Memory B cell (primary cell): ENCODE data around the gene SPPL2B.

Source experiments
- ATAC-seq: fragments of 150-1000 bp; cut with Tn5 transposase; 2 replicates; pipeline ENCODE4 v1.10.0; 2021; ENCODE audit warnings: low read depth, mild to moderate bottlenecking, moderate library complexity
- DNase-seq, 2 donors: peaks; one replicate each; pipeline ENCODE4 v3.0.0; 2022; ENCODE audit warnings: low spot score in 2 of 2
- H3K27ac Mint-ChIP-seq: one replicate; pipeline ENCODE4 v1.8.0; 2022; ENCODE audit warnings: mild to moderate bottlenecking, moderate library complexity, mixed read lengths
- H3K27me3 Mint-ChIP-seq: one replicate; pipeline ENCODE4 v1.8.0; 2022; ENCODE audit warnings: mixed read lengths
- H3K36me3 Mint-ChIP-seq: one replicate; pipeline ENCODE4 v1.8.0; 2022; ENCODE audit warnings: mild to moderate bottlenecking, mixed read lengths
- H3K4me1 Mint-ChIP-seq: one replicate; pipeline ENCODE4 v1.8.0; 2022; ENCODE audit warnings: mixed read lengths
- H3K4me3 Mint-ChIP-seq: one replicate; pipeline ENCODE4 v1.8.0; 2022; ENCODE audit warnings: mild to moderate bottlenecking, moderate library complexity, mixed read lengths
- H3K9me3 Mint-ChIP-seq: one replicate; pipeline ENCODE4 v1.8.0; 2022; ENCODE audit warnings: mixed read lengths

SPPL2B gene

GRCh38 chr19:2333807-2334211 is 5.3 kb downstream of the SPPL2B start:
- no peak for DNase-seq
- Mint-ChIP-seq H3K27me3 (no peaks in the 10 kb centered on the region), H3K4me1 (peaks cover 56% of the 10 kb centered on the region), H3K4me3 (peak overlapping the region; percentile 66), H3K27ac (peak overlapping the region; percentile 95), H3K9me3 (peaks cover 2% of the 10 kb centered on the region), H3K36me3 (peaks cover 19% of the 10 kb centered on the region)
- ATAC-seq = no peak

GRCh38 chr19:2334426-2334825 is 5.9 kb downstream of the SPPL2B start:
- Mint-ChIP-seq H3K36me3 (peaks cover 19% of the 10 kb centered on the region), H3K9me3 (peaks cover 2% of the 10 kb centered on the region), H3K4me1 (peaks cover 50% of the 10 kb centered on the region), H3K4me3 (no peak overlapping the region), H3K27ac (no peak overlapping the region), H3K27me3 (no peaks in the 10 kb centered on the region)
- DNase-seq = no peak
- ATAC-seq = no peak

- H3K4me3 Mint-ChIP-seq = peak overlapping the region; percentile 64
- no peak for DNase-seq
- no peak for ATAC-seq
- H3K9me3 Mint-ChIP-seq = peaks cover 2% of the 10 kb centered on the region
- H3K27ac Mint-ChIP-seq = peak overlapping the region; percentile 83
- peaks cover 44% of the 10 kb centered on the region for H3K4me1 Mint-ChIP-seq
- H3K27me3 Mint-ChIP-seq = no peaks in the 10 kb centered on the region
- peaks cover 19% of the 10 kb centered on the region for H3K36me3 Mint-ChIP-seq
Measured at GRCh38 chr19:2334986-2335846, 6.7 kb downstream of the SPPL2B start.

GRCh38 chr19:2335848-2336247 is 7.4 kb downstream of the SPPL2B start:
- peak overlapping the region; percentile 83 for H3K27ac Mint-ChIP-seq

GRCh38 chr19:2336528-2337328 is 8.2 kb downstream of the SPPL2B start:
- Mint-ChIP-seq H3K36me3 (peaks cover 21% of the 10 kb centered on the region), H3K4me1 (peaks cover 38% of the 10 kb centered on the region), H3K9me3 (peaks cover 2% of the 10 kb centered on the region), H3K27me3 (no peaks in the 10 kb centered on the region), H3K27ac (peak overlapping the region; percentile 83), H3K4me3 (no peak overlapping the region)
- DNase-seq = no peak
- no peak for ATAC-seq

More at GRCh38 chr19:2335848-2336247, 7.4 kb downstream of the SPPL2B start:
- ATAC-seq (no peak), DNase-seq (no peak)
- Mint-ChIP-seq H3K9me3 (peaks cover 2% of the 10 kb centered on the region), H3K36me3 (peaks cover 19% of the 10 kb centered on the region), H3K27me3 (no peaks in the 10 kb centered on the region), H3K4me1 (peaks cover 39% of the 10 kb centered on the region), H3K4me3 (peak overlapping the region; percentile 64)

GRCh38 chr19:2337329-2337707 is 8.8 kb downstream of the SPPL2B start:
- Mint-ChIP-seq H3K4me3 (no peak overlapping the region), H3K27me3 (no peaks in the 10 kb centered on the region), H3K9me3 (peaks cover 2% of the 10 kb centered on the region), H3K4me1 (peaks cover 33% of the 10 kb centered on the region), H3K36me3 (peaks cover 21% of the 10 kb centered on the region), H3K27ac (no peak overlapping the region)
- DNase-seq = no peak
- no peak for ATAC-seq

- peaks cover 21% of the 10 kb centered on the region for H3K36me3 Mint-ChIP-seq
- H3K27ac Mint-ChIP-seq = no peak overlapping the region
Measured at GRCh38 chr19:2338055-2338615, 9.7 kb downstream of the SPPL2B start.

GRCh38 chr19:2338751-2339643 is 10.5 kb downstream of the SPPL2B start:
- H3K27ac Mint-ChIP-seq = no peak overlapping the region
- H3K4me3 Mint-ChIP-seq = no peak overlapping the region

More at GRCh38 chr19:2338055-2338615, 9.7 kb downstream of the SPPL2B start:
- Mint-ChIP-seq H3K27me3 (no peaks in the 10 kb centered on the region), H3K9me3 (peaks cover 2% of the 10 kb centered on the region), H3K4me1 (peaks cover 27% of the 10 kb centered on the region), H3K4me3 (no peak overlapping the region)
- no peak for ATAC-seq
- DNase-seq = no peak

GRCh38 chr19:2339644-2340310 is 11.3 kb downstream of the SPPL2B start:
- Mint-ChIP-seq H3K27me3 (no peaks in the 10 kb centered on the region), H3K4me1 (peaks cover 20% of the 10 kb centered on the region)

More at GRCh38 chr19:2338751-2339643, 10.5 kb downstream of the SPPL2B start:
- ATAC-seq (no peak), DNase-seq (no peak)
- Mint-ChIP-seq H3K36me3 (peaks cover 21% of the 10 kb centered on the region), H3K4me1 (peaks cover 21% of the 10 kb centered on the region), H3K27me3 (no peaks in the 10 kb centered on the region), H3K9me3 (peaks cover 2% of the 10 kb centered on the region)

GRCh38 chr19:2340496-2341243 is 12.2 kb downstream of the SPPL2B start:
- DNase-seq = no peak
- Mint-ChIP-seq H3K27ac (no peak overlapping the region), H3K4me3 (no peak overlapping the region), H3K9me3 (peaks cover 1% of the 10 kb centered on the region), H3K4me1 (peaks cover 18% of the 10 kb centered on the region), H3K27me3 (no peaks in the 10 kb centered on the region), H3K36me3 (peaks cover 21% of the 10 kb centered on the region)
- no peak for ATAC-seq

More at GRCh38 chr19:2339644-2340310, 11.3 kb downstream of the SPPL2B start:
- Mint-ChIP-seq H3K9me3 (peaks cover 2% of the 10 kb centered on the region), H3K4me3 (no peak overlapping the region), H3K36me3 (peaks cover 23% of the 10 kb centered on the region), H3K27ac (no peak overlapping the region)
- no peak for ATAC-seq
- DNase-seq = no peak

- H3K4me3 Mint-ChIP-seq = no peak overlapping the region
- H3K27ac Mint-ChIP-seq = no peak overlapping the region
- peaks cover 17% of the 10 kb centered on the region for H3K36me3 Mint-ChIP-seq
- DNase-seq (no peak), ATAC-seq (no peak)
- H3K9me3 Mint-ChIP-seq = no peaks in the 10 kb centered on the region
- no peaks in the 10 kb centered on the region for H3K27me3 Mint-ChIP-seq
- H3K4me1 Mint-ChIP-seq = peaks cover 14% of the 10 kb centered on the region
Measured at GRCh38 chr19:2341244-2341751, 12.8 kb downstream of the SPPL2B start.

GRCh38 chr19:2341982-2342381 is 13.5 kb downstream of the SPPL2B start:
- Mint-ChIP-seq H3K4me1 (peaks cover 10% of the 10 kb centered on the region), H3K27me3 (no peaks in the 10 kb centered on the region), H3K4me3 (no peak overlapping the region), H3K9me3 (no peaks in the 10 kb centered on the region), H3K27ac (no peak overlapping the region), H3K36me3 (peaks cover 14% of the 10 kb centered on the region)
- no peak for ATAC-seq
- DNase-seq = no peak
